ENCODE measurements around the gene USP25.

DNA sequence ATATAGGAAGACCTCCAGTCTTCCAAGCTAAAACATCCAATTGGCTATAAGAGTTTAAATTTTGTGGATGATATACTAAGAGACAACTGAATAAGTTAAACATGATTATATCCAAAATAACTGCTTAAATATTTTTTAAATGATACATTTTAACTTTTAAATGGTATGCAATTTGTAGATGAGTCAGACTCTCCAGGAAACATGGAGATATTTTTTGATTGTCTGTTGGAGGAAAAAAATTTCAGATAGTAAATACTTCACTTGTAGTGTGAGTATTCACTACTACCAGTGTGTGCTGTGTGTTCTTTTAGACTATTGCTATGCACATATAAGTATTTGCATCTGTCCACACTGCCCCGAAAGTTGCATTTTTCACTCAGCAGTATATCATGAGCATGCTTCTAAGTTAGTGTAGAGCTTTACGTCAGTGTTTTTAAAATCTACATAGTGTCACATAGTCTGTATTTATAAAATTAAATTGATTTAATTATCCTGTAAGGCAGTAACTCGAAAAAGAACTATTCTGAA, 91.1 kb downstream of the USP25 start:
- TF ChIP-seq POLR2A (IDR thresholded peaks at IDR 0.05; ENCODE audit: extremely low read depth, insufficient read length) = no peak
- TF ChIP-seq, protein P1, sequence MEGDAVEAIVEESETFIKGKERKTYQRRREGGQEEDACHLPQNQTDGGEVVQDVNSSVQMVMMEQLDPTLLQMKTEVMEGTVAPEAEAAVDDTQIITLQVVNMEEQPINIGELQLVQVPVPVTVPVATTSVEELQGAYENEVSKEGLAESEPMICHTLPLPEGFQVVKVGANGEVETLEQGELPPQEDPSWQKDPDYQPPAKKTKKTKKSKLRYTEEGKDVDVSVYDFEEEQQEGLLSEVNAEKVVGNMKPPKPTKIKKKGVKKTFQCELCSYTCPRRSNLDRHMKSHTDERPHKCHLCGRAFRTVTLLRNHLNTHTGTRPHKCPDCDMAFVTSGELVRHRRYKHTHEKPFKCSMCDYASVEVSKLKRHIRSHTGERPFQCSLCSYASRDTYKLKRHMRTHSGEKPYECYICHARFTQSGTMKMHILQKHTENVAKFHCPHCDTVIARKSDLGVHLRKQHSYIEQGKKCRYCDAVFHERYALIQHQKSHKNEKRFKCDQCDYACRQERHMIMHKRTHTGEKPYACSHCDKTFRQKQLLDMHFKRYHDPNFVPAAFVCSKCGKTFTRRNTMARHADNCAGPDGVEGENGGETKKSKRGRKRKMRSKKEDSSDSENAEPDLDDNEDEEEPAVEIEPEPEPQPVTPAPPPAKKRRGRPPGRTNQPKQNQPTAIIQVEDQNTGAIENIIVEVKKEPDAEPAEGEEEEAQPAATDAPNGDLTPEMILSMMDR (IDR thresholded peaks at IDR 0.05; ENCODE audit: low read depth, low read length) = no peak
